Endothelial cell (in vitro differentiated cells): ENCODE results near the gene ZNF69. TPM values are rescaled to one million over a fixed set of nuclear protein-coding genes. Genes with fewer than 3 reads are reported as not detected.
A peak's percentile ranks its signal among the peaks of the same experiment; 100 is the strongest.
"Not testable (repeated sequence)": the region's sequence is repeated elsewhere in the genome, so short reads cannot be mapped to it uniquely, and the experiment has no call there.

Source experiments
- DNase-seq: peaks from one replicate; pipeline ENCODE4 v3.0.0; 2021; ENCODE audit warnings: low spot score
- H3K27ac Mint-ChIP-seq: one replicate; pipeline ENCODE4 v1.8.0; 2021; ENCODE audit warnings: mixed read lengths, inconsistent platforms; ENCODE audit not compliant: unreplicated experiment
- H3K27me3 Mint-ChIP-seq: one replicate; pipeline ENCODE4 v1.8.0; 2021; ENCODE audit warnings: mild to moderate bottlenecking, moderate library complexity, mixed read lengths, inconsistent platforms; ENCODE audit not compliant: unreplicated experiment
- H3K36me3 Mint-ChIP-seq: one replicate; pipeline ENCODE4 v1.8.0; 2021; ENCODE audit warnings: mild to moderate bottlenecking, low read depth, mixed read lengths, inconsistent platforms; ENCODE audit not compliant: unreplicated experiment
- H3K4me1 Mint-ChIP-seq: one replicate; pipeline ENCODE4 v1.8.0; 2021; ENCODE audit warnings: mild to moderate bottlenecking, mixed read lengths, inconsistent platforms; ENCODE audit not compliant: unreplicated experiment
- H3K4me3 Mint-ChIP-seq: one replicate; pipeline ENCODE4 v1.8.0; 2021; ENCODE audit warnings: mild to moderate bottlenecking, mixed read lengths, inconsistent platforms; ENCODE audit not compliant: unreplicated experiment
- H3K9me3 Mint-ChIP-seq: one replicate; pipeline ENCODE4 v1.8.0; 2021; ENCODE audit warnings: mixed read lengths, inconsistent platforms; ENCODE audit not compliant: unreplicated experiment
- CTCF ChIP-seq: fragments of 200-600 bp; sonication (generic); IDR thresholded peaks from one replicate; pipeline ENCODE4 v1.5.0; 2021; ENCODE audit warnings: antibody characterized with exemption; ENCODE audit not compliant: unreplicated experiment
- total RNA-seq: library from RNA; stranded (reverse); fragmentation: NEBNext Ultra II Directional; extraction: Animal tissue kit (Norgen Biotek cat#: 25700); gene quantifications from one replicate; pipeline ENCODE4 v1.2.1, GENCODE V29; 2021; ENCODE audit not compliant: unreplicated experiment

The ZNF69 gene
- total RNA-seq, 1 donor from 2014 or later = not detected

GRCh38 chr19:11881151-11881800 lies 6.3 kb upstream of the ZNF69 start:
- DNase-seq = peak; percentile 8
- Mint-ChIP-seq H3K4me3 (no peak overlapping the region), H3K27ac (no peak overlapping the region), H3K4me1 (no peaks in the 10 kb centered on the region), H3K27me3 (peaks cover 5% of the 10 kb centered on the region), H3K36me3 (peaks cover 21% of the 10 kb centered on the region), H3K9me3 (peaks cover 60% of the 10 kb centered on the region)
- no peak for TF ChIP-seq CTCF

- H3K4me3 Mint-ChIP-seq = no peak overlapping the region
- H3K9me3 Mint-ChIP-seq = peaks cover 71% of the 10 kb centered on the region
- no peaks in the 10 kb centered on the region for H3K4me1 Mint-ChIP-seq
- peaks cover 6% of the 10 kb centered on the region for H3K27me3 Mint-ChIP-seq
- H3K36me3 Mint-ChIP-seq = peaks cover 31% of the 10 kb centered on the region
- no peak overlapping the region for H3K27ac Mint-ChIP-seq
- TF ChIP-seq CTCF = no peak
- no peak for DNase-seq
Observed at GRCh38 chr19:11882606-11883005, 5.0 kb upstream of the ZNF69 start.

GRCh38 chr19:11887234-11887610 lies 360 bp upstream of the ZNF69 start:
- DNase-seq = no peak
- no peaks in the 10 kb centered on the region for H3K4me1 Mint-ChIP-seq
- no peak for TF ChIP-seq CTCF
- H3K4me3 Mint-ChIP-seq = peak overlapping the region; percentile 15
- peaks cover 28% of the 10 kb centered on the region for H3K36me3 Mint-ChIP-seq
- H3K27ac Mint-ChIP-seq = no peak overlapping the region
- H3K9me3 Mint-ChIP-seq = peaks cover 63% of the 10 kb centered on the region
- peaks cover 2% of the 10 kb centered on the region for H3K27me3 Mint-ChIP-seq

GRCh38 chr19:11889901-11890300 lies 2.3 kb downstream of the ZNF69 start:
- Mint-ChIP-seq H3K36me3 (peaks cover 21% of the 10 kb centered on the region), H3K9me3 (peaks cover 46% of the 10 kb centered on the region)
- not testable (repeated sequence) for H3K4me1 Mint-ChIP-seq, H3K27me3 Mint-ChIP-seq, H3K27ac Mint-ChIP-seq, H3K4me3 Mint-ChIP-seq, DNase-seq

- Mint-ChIP-seq H3K4me3 (no peak overlapping the region), H3K4me1 (no peaks in the 10 kb centered on the region), H3K36me3 (peaks cover 21% of the 10 kb centered on the region), H3K9me3 (peaks cover 47% of the 10 kb centered on the region), H3K27me3 (peaks cover 2% of the 10 kb centered on the region), H3K27ac (no peak overlapping the region)
- TF ChIP-seq CTCF = no peak
- DNase-seq = no peak
Observed at GRCh38 chr19:11890634-11891033, 3.1 kb downstream of the ZNF69 start.
